Right lobe of liver (tissue), 6 donors: ENCODE measurements around the gene MZT2A. TPM values are rescaled to one million over a fixed set of nuclear protein-coding genes. Genes with fewer than 3 reads are reported as not detected.
"Not testable (repeated sequence)": the region's sequence is repeated elsewhere in the genome, so short reads cannot be mapped to it uniquely, and the experiment has no call there.

Source experiments
- ATAC-seq, 4 donors: fragments of 200-7000 bp; cut with Tn5 transposase; one replicate each; pipeline ENCODE4 v1.9.1; 2020; ENCODE audit warnings: mild to moderate bottlenecking in 4 of 4, moderate library complexity in 4 of 4
- DNase-seq, 3 donors: peaks; one replicate each; pipeline ENCODE4 v3.0.0-alpha.2; 2020
- H3K27ac ChIP-seq, 3 donors: fragments of 200-600 bp; one replicate each; pipeline ENCODE4 v1.8.0; 2022
- H3K27me3 ChIP-seq, 2 donors: fragments of 200-600 bp; one replicate each; pipeline ENCODE4 v1.8.0; 2022
- H3K36me3 ChIP-seq, 4 donors: fragments of 200-600 bp; sonication (generic) in 1 of 4; one replicate each; pipeline versions ENCODE4 v1.5.1 to v1.8.0; 2017 to 2022; ENCODE audit warnings: control low read depth in 1 of 4
- H3K4me1 ChIP-seq, 4 donors: fragments of 200-600 bp; sonication (generic) in 1 of 4; one replicate each; pipeline versions ENCODE4 v1.5.1 to v1.8.0; 2017 to 2022; ENCODE audit warnings: control low read depth in 1 of 4
- H3K4me3 ChIP-seq, 3 donors: fragments of 200-600 bp; one replicate each; pipeline ENCODE4 v1.8.0; 2022
- H3K9me3 ChIP-seq, 4 donors: fragments of 200-600 bp; sonication (generic) in 1 of 4; one replicate each; pipeline versions ENCODE4 v1.5.1 to v1.8.0; 2017 to 2022; ENCODE audit warnings: control low read depth in 1 of 4
- POLR2A ChIP-seq: fragments of 450-650 bp; IDR thresholded peaks from one replicate; pipeline ENCODE4 v1.6.1; 2017; ENCODE audit warnings: antibody characterized with exemption, mild to moderate bottlenecking
- WGBS: methylation state at CpG from one replicate; pipeline ENCODE4 v1.1.6; 2018; ENCODE audit warnings: low coverage, low lambda C conversion rate; ENCODE audit not compliant: insufficient coverage; ENCODE audit errors: missing lambda C conversion rate; 5-methylcytosine and 5-hydroxymethylcytosine counted together
- intact Hi-C, 2 donors: fragments of 100-400 bp; cut with DNase I; formaldehyde crosslinking; loops; one replicate each; pipeline versions ENCODE4 v1.11.2 to v1.14.1; 2022
- microRNA-seq, 2 donors: library from miRNA; unstranded; fragments of <30 nt; microRNA quantifications; one replicate each; pipeline ENCODE4, GENCODE V29; 2019 to 2020
- total RNA-seq, 6 experiments: library from RNA; depleted of rRNA in 2 of 6; stranded (reverse); fragments of >200 nt in 2 of 6; fragmentation: NEBNext Ultra II Directional in 3 of 6; extraction: Animal tissue kit (Norgen Biotek cat#: 25700) in 3 of 6; gene quantifications; one replicate each; pipeline versions ENCODE4 v1.1.0 to v1.2.4, GENCODE V29; 2016 to 2023
- donor health status: DM: no; HTN: yes; CAD: no.
- donor health status: DM: no; HTN: no; CAD: no.
- donor health status: DM: no; HTN: no; CAD: no.
- donor health status: DM: no; HTN: yes; CAD: no.
- donor health status: DM: no; HTN: yes; CAD: no.

MZT2A gene
- total RNA-seq, 6 experiments from 2014 or later, result 36.5 to 61.9 (median 42.6) TPM

- ATAC-seq, H3K4me3 ChIP-seq, H3K9me3 ChIP-seq, H3K27me3 ChIP-seq, H3K36me3 ChIP-seq, H3K27ac ChIP-seq, DNase-seq, H3K4me1 ChIP-seq, intact Hi-C loops: not testable (repeated sequence)
- 70% methylated on average over 5 of the region's 10 CpGs for WGBS
Observed at GRCh38 chr2:131467722-131468121, 24.5 kb downstream of the MZT2A start.

- H3K27ac ChIP-seq, ATAC-seq, intact Hi-C loops, DNase-seq, H3K36me3 ChIP-seq, H3K27me3 ChIP-seq, H3K4me1 ChIP-seq, H3K9me3 ChIP-seq, H3K4me3 ChIP-seq: not testable (repeated sequence)
- 35% methylated on average over 2 of the region's 2 CpGs for WGBS
Observed at GRCh38 chr2:131454914-131455313, 37.3 kb downstream of the MZT2A start.

- H3K4me3 ChIP-seq, DNase-seq, intact Hi-C loops, ATAC-seq, H3K27ac ChIP-seq, H3K4me1 ChIP-seq, H3K27me3 ChIP-seq, H3K9me3 ChIP-seq, H3K36me3 ChIP-seq: not testable (repeated sequence)
- 60% methylated on average over 9 of the region's 10 CpGs for WGBS
Observed at GRCh38 chr2:131451265-131451949, 40.8 kb downstream of the MZT2A start.

- H3K36me3 ChIP-seq, H3K4me3 ChIP-seq, H3K9me3 ChIP-seq, H3K4me1 ChIP-seq, H3K27me3 ChIP-seq, intact Hi-C loops, ATAC-seq, H3K27ac ChIP-seq, DNase-seq: not testable (repeated sequence)
- 87% methylated on average over 6 of the region's 9 CpGs for WGBS
Observed at GRCh38 chr2:131447981-131448380, 44.2 kb downstream of the MZT2A start.

- no peaks in the 10 kb centered on the region for H3K4me1 ChIP-seq
- H3K36me3 ChIP-seq, result no peaks in the 10 kb centered on the region
- 97% methylated on average over 9 of the region's 19 CpGs for WGBS
- no peaks in the 10 kb centered on the region for H3K27me3 ChIP-seq
- no peak overlapping the region for H3K27ac ChIP-seq
- no peaks in the 10 kb centered on the region for H3K9me3 ChIP-seq
- ATAC-seq (peak in 1 of 4 donors; percentile 12), DNase-seq (no peak)
- H3K4me3 ChIP-seq, result no peak overlapping the region
- no peak for TF ChIP-seq POLR2A
- intact Hi-C loops, result no loop called here
Observed at GRCh38 chr2:131445896-131446295, 46.3 kb downstream of the MZT2A start.

GRCh38 chr2:131445515-131445797 is 46.7 kb downstream of the MZT2A start:
- intact Hi-C loops, H3K4me1 ChIP-seq, H3K4me3 ChIP-seq, DNase-seq, H3K9me3 ChIP-seq, H3K36me3 ChIP-seq, H3K27ac ChIP-seq, H3K27me3 ChIP-seq: not testable (repeated sequence)
- ATAC-seq, result peak in 1 of 4 donors; percentile 26
- 83% methylated on average over 3 of the region's 21 CpGs for WGBS

- 90% methylated on average over 45 of the region's 90 CpGs for WGBS
- H3K9me3 ChIP-seq, H3K4me3 ChIP-seq, H3K36me3 ChIP-seq, intact Hi-C loops, ATAC-seq, DNase-seq, H3K4me1 ChIP-seq, H3K27me3 ChIP-seq, H3K27ac ChIP-seq: not testable (repeated sequence)
Observed at GRCh38 chr2:131444736-131445514, 47.3 kb downstream of the MZT2A start.

GRCh38 chr2:131440742-131441468 is 51.3 kb downstream of the MZT2A start:
- H3K27me3 ChIP-seq, H3K4me1 ChIP-seq, H3K36me3 ChIP-seq, ATAC-seq, H3K4me3 ChIP-seq, H3K27ac ChIP-seq, intact Hi-C loops, H3K9me3 ChIP-seq, DNase-seq: not testable (repeated sequence)
- WGBS, result 74% methylated on average over 7 of the region's 7 CpGs

Small RNA genes lying within 50 kb of the gene (microRNA-seq; reads per million reads assigned to microRNA genes)
- gene MIR4784, result 0 reads per million in 2 donors

Other genes with a start within 250 kb of the MZT2A start
- gene RAB6D, start 128.2 kb downstream of the MZT2A start, total RNA-seq, result under 1 TPM in 1 of 6 experiments, not detected in 5; 0.07 TPM
- 1 to 10 TPM in 2 of 6 experiments, under 1 TPM in 2, not detected in 2; 0.30 to 3.1 (median 1.5) TPM for gene TUBA3D, start 16.3 kb downstream of the MZT2A start, total RNA-seq
- 1 to 10 TPM in 1 of 6 experiments, under 1 TPM in 5; 0.20 to 1.2 (median 0.56) TPM for gene CCDC74A, start 35.5 kb upstream of the MZT2A start, total RNA-seq